H1 (cell line): ENCODE data around the gene HOMER1. TPM values are rescaled to one million over a fixed set of nuclear protein-coding genes. Genes with fewer than 3 reads are reported as not detected.

ENCODE experiments used
- BCL11A ChIP-seq, 2 experiments: IDR thresholded peaks; one replicate each; pipeline ENCODE4 v1.6.1; 2011; ENCODE audit warnings: low read depth in 2 of 2, low read length in 2 of 2, mild to moderate bottlenecking in 2 of 2
- CHD1 ChIP-seq: IDR thresholded peaks from 2 replicates; pipeline ENCODE4 v1.6.1; 2012; ENCODE audit warnings: low read depth, low read length, improper control_type of control experiment
- CHD2 ChIP-seq: IDR thresholded peaks from 2 replicates; pipeline ENCODE4 v1.6.1; 2012; ENCODE audit warnings: low read length, improper control_type of control experiment
- CHD7 ChIP-seq: fragments of 300-600 bp; sonication (generic); IDR thresholded peaks from 2 replicates; pipeline ENCODE4 v1.7.1; 2012; ENCODE audit warnings: low read length, moderate library complexity, mild to moderate bottlenecking, inconsistent platforms; ENCODE audit not compliant: insufficient replicate concordance
- KDM1A ChIP-seq: fragments of 200-600, 300-600 bp; sonication (generic); IDR thresholded peaks from 2 replicates; pipeline ENCODE4 v1.7.1; 2016; ENCODE audit warnings: mild to moderate bottlenecking, low read length, borderline replicate concordance
- KDM4A ChIP-seq: IDR thresholded peaks from one replicate; pipeline ENCODE4 v1.7.1; 2012; ENCODE audit warnings: low read depth, mild to moderate bottlenecking, moderate library complexity, low read length, inconsistent platforms; ENCODE audit not compliant: severe bottlenecking
- RBBP5 ChIP-seq: IDR thresholded peaks from 2 replicates; pipeline ENCODE4 v1.7.1; 2012; ENCODE audit warnings: low read depth, mild to moderate bottlenecking, inconsistent platforms, low read length, moderate library complexity, borderline replicate concordance
- SIRT6 ChIP-seq: IDR thresholded peaks from one replicate; pipeline ENCODE4 v1.7.1; 2012; ENCODE audit warnings: low read length, inconsistent platforms
- SIX5 ChIP-seq: IDR thresholded peaks from 2 replicates; pipeline ENCODE4 v1.6.1; 2011; ENCODE audit warnings: mild to moderate bottlenecking, low read depth, low read length
- SP1 ChIP-seq: IDR thresholded peaks from 2 replicates; pipeline ENCODE4 v1.6.1; 2011; ENCODE audit warnings: low read depth, low read length
- SP2 ChIP-seq: IDR thresholded peaks from 2 replicates; pipeline ENCODE4 v1.6.1; 2012; ENCODE audit warnings: mild to moderate bottlenecking, low read length, inconsistent platforms
- SP4 ChIP-seq: IDR thresholded peaks from 2 replicates; pipeline ENCODE4 v1.6.1; 2012; ENCODE audit warnings: low read length, inconsistent platforms
- TBP ChIP-seq: IDR thresholded peaks from 2 replicates; pipeline ENCODE4 v1.6.1; 2011; ENCODE audit warnings: low read depth, low read length, improper control_type of control experiment
- YY1 ChIP-seq: IDR thresholded peaks from 2 replicates; pipeline ENCODE4 v1.6.1; 2011; ENCODE audit warnings: low read depth, mild to moderate bottlenecking, low read length
- polyA plus RNA-seq, 7 experiments: library from polyadenylated mRNA; depleted of rRNA in 3 of 7; stranded (reverse) in 5 of 7; unstranded in 2 of 7; fragments of >200 nt in 5 of 7; fragments of 200-250 nt in 2 of 7; gene quantifications; 1 replicate in 5 of 7; 2 replicates in 1 of 7; 4 replicates in 1 of 7; pipeline versions ENCODE4 v1.2.1 to v1.2.3, GENCODE V29; 2011 to 2013; ENCODE audit warnings: missing spikeins in 2 of 7, mixed read lengths in 2 of 7
- total RNA-seq: library from RNA; stranded (reverse); fragmentation: NEBNext Ultra II Directional; extraction: Animal tissue kit (Norgen Biotek cat#: 25700); gene quantifications from 2 replicates; pipeline ENCODE4 v1.2.1, GENCODE V29; 2021

HOMER1 gene
- total and polyA plus RNA-seq, 2 of the 8 experiments (the other 6 are each of a cell fraction or from before 2014, with no cell fraction given): 6.4 to 57.9 TPM

- TF ChIP-seq CHD7 (no peak), TBP (no peak), SP4 (no peak), KDM1A (no peak), CHD2 (no peak), SP2 (no peak), RBBP5 (no peak), SIX5 (no peak), YY1 (no peak), SIRT6 (no peak), CHD1 (no peak), KDM4A (no peak), BCL11A (IDR thresholded peaks at IDR 0.05; ENCODE audit: low read depth in 2 of 2, low read length in 2 of 2) (no peak), SP1 (no peak)
Observed at GRCh38 chr5:79488775-79489174, 25.2 kb downstream of the HOMER1 start (continued).
